Osteoblast (primary cell): ENCODE results near the gene CDH8. TPM values are rescaled to one million over a fixed set of nuclear protein-coding genes. Genes with fewer than 3 reads are reported as not detected.

ENCODE experiments used
- DNase-seq: peaks from one replicate; pipeline ENCODE4 v3.0.0; 2011; ENCODE audit warnings: low spot score, mixed read lengths; ENCODE audit not compliant: insufficient read length; ENCODE audit errors: missing footprints
- H2AFZ ChIP-seq: 2 replicates; pipeline ENCODE4 v1.6.0; 2011; ENCODE audit warnings: mild to moderate bottlenecking, low read length
- H3K27ac ChIP-seq: 2 replicates; pipeline ENCODE4 v1.5.1; 2011; ENCODE audit warnings: mild to moderate bottlenecking, low read depth, low read length, moderate library complexity
- H3K27me3 ChIP-seq: 2 replicates; pipeline ENCODE4 v1.6.0; 2012; ENCODE audit warnings: mild to moderate bottlenecking, control low read depth, inconsistent platforms, low read length, moderate library complexity; ENCODE audit not compliant: insufficient read depth
- H3K36me3 ChIP-seq: 2 replicates; pipeline ENCODE4 v1.5.1; 2011; ENCODE audit warnings: mild to moderate bottlenecking, low read length, control low read depth, moderate library complexity; ENCODE audit not compliant: insufficient read depth
- H3K4me1 ChIP-seq: 2 replicates; pipeline ENCODE4 v1.5.1; 2011; ENCODE audit warnings: mild to moderate bottlenecking, low read length, control low read depth, moderate library complexity; ENCODE audit not compliant: insufficient read depth
- H3K4me2 ChIP-seq: 2 replicates; pipeline ENCODE4 v1.6.0; 2011; ENCODE audit warnings: mild to moderate bottlenecking, low read length; ENCODE audit not compliant: insufficient read depth
- H3K4me3 ChIP-seq: fragments of 200-600 bp; sonication (generic); 3 replicates; pipeline ENCODE4 v1.5.1; 2012; ENCODE audit warnings: mild to moderate bottlenecking, low read length, inconsistent platforms; ENCODE audit not compliant: insufficient read depth
- H3K79me2 ChIP-seq: 2 replicates; pipeline ENCODE4 v1.6.0; 2012; ENCODE audit warnings: mild to moderate bottlenecking, low read length, control low read depth, inconsistent platforms; ENCODE audit not compliant: insufficient read depth
- H3K9me3 ChIP-seq: 2 replicates; pipeline ENCODE4 v1.5.1; 2011; ENCODE audit warnings: low read depth, low read length, control low read depth
- H4K20me1 ChIP-seq: 2 replicates; pipeline ENCODE4 v1.6.0; 2012; ENCODE audit warnings: mild to moderate bottlenecking, low read length, control low read depth; ENCODE audit not compliant: insufficient read depth
- total RNA-seq: library from RNA; depleted of rRNA; stranded (reverse); fragments of >200 nt; gene quantifications from 2 replicates; pipeline ENCODE4 v1.2.3, GENCODE V29; 2012
- TF ChIP-seq, protein P1 (sequence below): IDR thresholded peaks from 2 replicates; pipeline ENCODE4 v1.5.1; 2011; ENCODE audit warnings: mild to moderate bottlenecking, low read depth, low read length, moderate library complexity; ENCODE audit errors: extremely low read depth

CDH8 gene
- total RNA-seq, 1 donor, result not detected

DNA sequence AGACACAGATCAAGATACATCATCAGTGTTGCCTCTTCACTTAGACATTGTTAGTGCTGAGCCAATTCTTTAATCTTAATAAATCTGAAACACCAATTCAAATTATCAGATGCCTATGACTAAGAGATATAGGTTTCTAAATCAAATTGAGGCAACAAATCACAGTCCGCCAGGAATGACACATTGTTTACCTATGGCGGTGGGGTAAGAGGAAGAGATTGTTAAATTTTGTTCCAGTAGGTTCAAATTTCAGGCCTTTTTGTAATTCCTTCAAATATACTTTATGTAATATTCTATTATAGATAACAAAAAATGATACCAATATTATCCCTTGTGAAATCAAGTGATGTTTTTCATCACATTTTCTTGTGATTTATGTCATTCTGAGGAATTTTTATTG, 145.9 kb downstream of the CDH8 start:
- no peak overlapping the region for H3K4me2 ChIP-seq
- TF ChIP-seq, protein P1, sequence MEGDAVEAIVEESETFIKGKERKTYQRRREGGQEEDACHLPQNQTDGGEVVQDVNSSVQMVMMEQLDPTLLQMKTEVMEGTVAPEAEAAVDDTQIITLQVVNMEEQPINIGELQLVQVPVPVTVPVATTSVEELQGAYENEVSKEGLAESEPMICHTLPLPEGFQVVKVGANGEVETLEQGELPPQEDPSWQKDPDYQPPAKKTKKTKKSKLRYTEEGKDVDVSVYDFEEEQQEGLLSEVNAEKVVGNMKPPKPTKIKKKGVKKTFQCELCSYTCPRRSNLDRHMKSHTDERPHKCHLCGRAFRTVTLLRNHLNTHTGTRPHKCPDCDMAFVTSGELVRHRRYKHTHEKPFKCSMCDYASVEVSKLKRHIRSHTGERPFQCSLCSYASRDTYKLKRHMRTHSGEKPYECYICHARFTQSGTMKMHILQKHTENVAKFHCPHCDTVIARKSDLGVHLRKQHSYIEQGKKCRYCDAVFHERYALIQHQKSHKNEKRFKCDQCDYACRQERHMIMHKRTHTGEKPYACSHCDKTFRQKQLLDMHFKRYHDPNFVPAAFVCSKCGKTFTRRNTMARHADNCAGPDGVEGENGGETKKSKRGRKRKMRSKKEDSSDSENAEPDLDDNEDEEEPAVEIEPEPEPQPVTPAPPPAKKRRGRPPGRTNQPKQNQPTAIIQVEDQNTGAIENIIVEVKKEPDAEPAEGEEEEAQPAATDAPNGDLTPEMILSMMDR, result no peak
- no peak for DNase-seq
- no peaks in the 10 kb centered on the region for H3K4me1 ChIP-seq
- no peak overlapping the region for H3K27ac ChIP-seq
- no peaks in the 10 kb centered on the region for H3K79me2 ChIP-seq
- no peaks in the 10 kb centered on the region for H3K9me3 ChIP-seq
- H2AFZ ChIP-seq, result no peak overlapping the region
- H4K20me1 ChIP-seq, result no peaks in the 10 kb centered on the region
- no peaks in the 10 kb centered on the region for H3K27me3 ChIP-seq
- no peaks in the 10 kb centered on the region for H3K36me3 ChIP-seq
- no peak overlapping the region for H3K4me3 ChIP-seq

DNA sequence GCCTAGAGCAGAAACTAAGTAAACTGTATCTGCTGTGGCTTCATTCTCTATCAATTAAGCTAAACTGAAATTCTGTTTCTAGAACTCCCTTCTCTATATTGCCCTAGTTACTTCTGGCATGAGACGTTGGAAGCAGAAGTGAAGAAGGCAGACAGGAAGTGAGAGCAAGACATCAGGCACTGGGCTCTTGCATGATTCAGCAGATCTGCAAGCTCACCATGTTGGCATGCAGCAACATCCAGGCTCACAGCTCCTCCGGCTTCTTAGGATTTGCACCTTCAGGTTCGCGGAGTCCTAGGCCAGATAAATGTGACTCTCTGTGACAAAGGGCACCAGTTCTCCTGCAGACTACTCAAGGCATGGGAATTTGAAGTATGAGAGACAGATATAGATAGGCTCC, 148.3 kb downstream of the CDH8 start:
- no peak overlapping the region for H3K4me2 ChIP-seq
- no peaks in the 10 kb centered on the region for H3K4me1 ChIP-seq
- no peak overlapping the region for H3K4me3 ChIP-seq
- H3K36me3 ChIP-seq, result no peaks in the 10 kb centered on the region
- no peaks in the 10 kb centered on the region for H3K79me2 ChIP-seq
- no peak for DNase-seq
- no peaks in the 10 kb centered on the region for H4K20me1 ChIP-seq
- TF ChIP-seq, protein P1, result no peak
- H3K27ac ChIP-seq, result no peak overlapping the region
- no peaks in the 10 kb centered on the region for H3K9me3 ChIP-seq
- no peak overlapping the region for H2AFZ ChIP-seq
- no peaks in the 10 kb centered on the region for H3K27me3 ChIP-seq

DNA sequence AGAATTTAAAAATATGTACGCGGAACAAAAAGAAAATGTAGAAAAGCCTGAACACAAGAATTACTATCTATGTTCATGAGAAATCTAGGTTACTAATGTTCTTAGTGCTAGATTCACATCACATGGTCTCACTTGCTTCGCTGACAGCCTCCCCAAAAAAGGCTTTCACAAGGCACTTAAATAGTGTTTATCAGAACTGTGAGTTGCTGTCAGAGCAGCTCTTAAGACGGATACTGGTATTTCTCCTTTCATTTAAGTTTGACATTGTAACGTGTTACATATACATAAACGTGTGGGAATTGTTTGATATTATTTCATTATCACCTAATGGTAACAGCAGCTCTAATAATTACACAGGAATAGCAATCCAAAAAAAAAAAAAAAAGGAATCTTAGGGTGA, 150.9 kb downstream of the CDH8 start:
- Histone ChIP-seq H3K4me2 (no peak overlapping the region), H3K27ac (no peak overlapping the region), H3K4me3 (no peak overlapping the region), H3K36me3 (no peaks in the 10 kb centered on the region), H3K9me3 (no peaks in the 10 kb centered on the region), H3K79me2 (no peaks in the 10 kb centered on the region), H3K4me1 (no peaks in the 10 kb centered on the region), H4K20me1 (no peaks in the 10 kb centered on the region), H2AFZ (no peak overlapping the region), H3K27me3 (no peaks in the 10 kb centered on the region)
- TF ChIP-seq, protein P1, result no peak
- no peak for DNase-seq

DNA sequence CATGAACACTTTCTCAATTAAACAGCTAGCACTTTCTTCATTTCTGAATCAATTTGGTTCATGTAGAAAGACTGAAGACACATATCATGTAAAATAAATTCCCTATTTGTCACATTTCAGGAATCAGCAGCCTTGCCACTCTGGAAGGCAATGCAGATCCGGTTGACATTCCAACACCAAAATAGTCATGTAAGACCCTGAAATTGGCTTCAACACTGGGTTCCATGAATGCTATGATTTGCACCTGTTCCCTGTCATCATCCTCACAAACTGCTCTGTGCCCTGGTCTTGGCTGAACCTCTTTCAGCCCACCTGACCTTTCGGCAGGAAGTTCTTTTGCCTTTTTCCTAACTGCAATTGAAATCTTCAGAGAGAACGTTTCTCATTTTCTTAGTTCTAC, 156.9 kb downstream of the CDH8 start:
- DNase-seq, result no peak
- Histone ChIP-seq H2AFZ (no peak overlapping the region), H3K27ac (no peak overlapping the region), H3K27me3 (no peaks in the 10 kb centered on the region), H3K4me2 (no peak overlapping the region), H3K79me2 (no peaks in the 10 kb centered on the region), H4K20me1 (no peaks in the 10 kb centered on the region), H3K36me3 (no peaks in the 10 kb centered on the region), H3K4me1 (no peaks in the 10 kb centered on the region), H3K4me3 (no peak overlapping the region), H3K9me3 (no peaks in the 10 kb centered on the region)
- TF ChIP-seq, protein P1, result no peak
